Stromal cell of bone marrow (primary cell): ENCODE results near the gene TUBE1.

Source experiments
- DNase-seq: peaks from one replicate; pipeline ENCODE4 v3.0.0-alpha.2; 2012; ENCODE audit warnings: low read depth

The TUBE1 gene

DNA sequence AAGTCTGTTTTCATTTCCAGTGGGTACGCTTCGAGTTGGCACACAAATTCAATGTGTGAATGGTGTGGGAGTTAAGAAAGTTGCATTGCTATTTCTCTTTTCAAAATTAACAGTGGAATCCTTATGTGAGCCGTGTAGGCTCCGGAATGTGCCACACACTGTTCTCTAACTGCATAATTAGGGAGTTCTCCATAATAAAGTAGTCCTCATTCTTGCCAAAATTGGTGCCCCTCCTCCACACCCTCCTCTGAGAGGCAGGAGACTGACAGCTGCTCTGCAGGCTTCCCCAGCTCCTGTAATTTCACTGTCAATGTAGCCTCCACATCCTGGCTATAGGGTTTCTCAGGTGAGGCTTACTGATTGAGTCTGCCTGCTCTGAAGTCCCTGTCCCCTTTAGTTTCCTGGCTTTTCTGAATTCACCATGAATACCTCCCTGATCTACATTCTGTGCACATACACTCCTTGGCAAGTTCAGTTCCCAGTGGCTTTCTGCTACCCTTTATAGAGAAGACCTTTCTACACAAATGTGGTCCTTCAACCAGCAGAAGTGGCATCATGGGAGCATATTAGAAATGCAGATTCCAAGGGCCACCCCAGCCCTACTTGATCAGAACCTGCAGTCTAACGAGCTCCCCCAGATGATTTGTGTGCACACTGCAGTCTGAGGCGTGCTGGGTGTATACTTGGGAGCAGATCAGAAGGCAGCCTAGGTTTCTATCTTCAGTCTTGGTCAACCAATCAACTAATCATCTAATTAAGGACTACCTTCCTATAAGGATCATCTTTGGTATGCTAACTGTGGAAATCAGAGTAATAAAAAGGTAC lies 53.3 kb downstream of the TUBE1 start:
- no peak for DNase-seq

DNA sequence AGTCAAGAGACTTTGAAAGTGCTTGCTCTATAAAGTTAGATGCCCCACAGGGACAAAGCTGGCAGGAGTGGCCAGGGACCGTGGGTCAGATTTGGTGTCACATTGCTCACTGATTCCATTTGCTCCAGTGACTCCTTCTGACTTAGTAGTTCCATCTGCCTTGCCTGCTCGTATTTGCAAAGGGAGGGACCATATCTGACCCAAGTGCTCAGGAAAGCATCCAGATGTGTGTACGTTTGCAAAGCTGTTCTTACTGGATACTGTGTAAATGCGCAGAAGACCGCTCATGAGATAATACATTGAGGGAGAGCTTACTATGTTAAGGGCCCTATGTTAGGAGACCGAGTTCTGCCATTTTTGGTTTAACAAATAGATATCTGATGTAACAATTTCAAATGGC lies 54.6 kb downstream of the TUBE1 start:
- no peak for DNase-seq

DNA sequence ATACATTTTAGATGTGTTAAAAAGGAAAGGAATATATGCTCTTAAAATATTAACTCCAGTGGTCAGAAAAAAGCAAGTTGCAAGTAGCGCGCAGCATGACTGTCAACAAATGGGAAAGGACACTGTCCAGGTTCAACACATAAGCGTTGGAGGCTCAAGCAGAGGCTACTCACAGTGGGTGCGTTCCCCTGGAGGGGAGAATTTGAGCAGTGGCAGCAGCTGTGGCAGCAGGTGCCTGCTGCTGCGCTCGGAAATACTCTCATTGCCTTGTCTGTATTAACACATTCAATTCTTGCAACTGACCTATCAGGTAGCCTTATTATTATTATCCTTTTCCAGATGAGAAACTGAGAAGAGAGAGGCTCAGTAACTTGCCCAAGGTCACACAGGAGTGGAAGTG lies 55.3 kb downstream of the TUBE1 start:
- no peak for DNase-seq

DNA sequence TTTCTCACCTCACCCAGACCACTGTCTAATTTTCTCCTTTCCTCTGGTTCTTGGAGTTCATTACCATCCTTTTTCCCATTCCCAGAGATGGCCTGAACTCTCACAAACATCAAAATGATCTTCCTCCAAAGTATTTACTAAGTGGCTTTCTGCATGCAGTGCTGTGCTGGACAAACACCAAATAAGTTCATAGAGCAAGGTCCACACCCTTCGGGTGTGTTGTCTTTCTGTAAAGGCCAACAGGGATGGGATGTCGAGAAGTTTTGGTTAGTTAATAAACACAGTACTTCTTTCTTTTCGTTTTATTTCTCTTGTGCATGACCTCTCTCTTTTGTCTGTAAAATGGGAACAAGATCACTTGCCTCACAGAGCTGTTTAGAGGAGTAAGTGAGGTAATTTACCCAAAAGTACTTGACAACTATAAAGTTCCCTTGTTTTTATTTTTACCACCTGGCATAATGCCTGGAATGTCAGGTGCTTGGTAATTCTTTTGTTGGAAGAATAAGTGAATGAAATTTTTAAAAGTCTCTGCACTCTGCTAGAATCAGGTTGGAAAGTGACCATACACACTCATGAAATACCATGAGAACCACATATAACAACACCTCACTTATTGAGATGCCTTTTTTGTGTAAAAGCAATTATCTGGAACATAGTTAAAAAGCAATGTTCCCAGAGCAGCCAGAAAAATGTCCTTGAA lies 56.2 kb downstream of the TUBE1 start:
- DNase-seq = no peak

DNA sequence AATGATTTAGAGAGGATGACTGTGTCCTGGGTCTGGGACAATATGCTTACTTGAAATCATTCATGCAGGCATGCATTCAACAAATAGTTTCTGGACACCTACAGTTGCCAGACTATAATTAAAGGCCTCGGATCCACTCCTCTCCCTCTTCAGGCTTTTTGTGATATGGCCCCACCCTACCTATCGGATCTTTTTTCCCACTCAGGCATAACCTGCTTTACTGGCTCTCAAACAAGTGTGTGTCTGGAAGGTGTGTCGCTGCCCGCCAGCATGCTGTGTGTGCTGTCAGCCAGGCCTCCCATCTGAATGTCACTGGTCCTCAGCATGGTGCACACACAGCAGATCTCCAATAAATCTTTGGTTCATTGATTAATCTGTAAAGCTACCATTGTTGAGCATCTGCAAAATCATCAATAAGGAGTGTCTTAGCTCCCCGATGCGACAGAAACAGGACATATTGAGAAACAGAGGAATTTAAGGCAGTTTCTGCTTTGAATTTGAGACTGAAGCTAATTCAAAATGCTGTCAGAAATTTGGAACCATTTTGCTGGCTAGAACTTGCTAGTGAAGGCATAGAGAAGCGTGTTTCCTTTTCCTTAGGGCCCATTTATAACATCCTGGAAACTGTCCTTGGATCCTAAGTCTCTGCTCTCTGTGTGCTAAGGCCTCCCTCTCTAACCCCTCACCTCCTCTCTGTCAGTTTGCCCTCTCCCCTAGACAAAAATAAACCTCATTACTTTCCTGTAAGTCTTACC lies 56.9 kb downstream of the TUBE1 start:
- DNase-seq = no peak

DNA sequence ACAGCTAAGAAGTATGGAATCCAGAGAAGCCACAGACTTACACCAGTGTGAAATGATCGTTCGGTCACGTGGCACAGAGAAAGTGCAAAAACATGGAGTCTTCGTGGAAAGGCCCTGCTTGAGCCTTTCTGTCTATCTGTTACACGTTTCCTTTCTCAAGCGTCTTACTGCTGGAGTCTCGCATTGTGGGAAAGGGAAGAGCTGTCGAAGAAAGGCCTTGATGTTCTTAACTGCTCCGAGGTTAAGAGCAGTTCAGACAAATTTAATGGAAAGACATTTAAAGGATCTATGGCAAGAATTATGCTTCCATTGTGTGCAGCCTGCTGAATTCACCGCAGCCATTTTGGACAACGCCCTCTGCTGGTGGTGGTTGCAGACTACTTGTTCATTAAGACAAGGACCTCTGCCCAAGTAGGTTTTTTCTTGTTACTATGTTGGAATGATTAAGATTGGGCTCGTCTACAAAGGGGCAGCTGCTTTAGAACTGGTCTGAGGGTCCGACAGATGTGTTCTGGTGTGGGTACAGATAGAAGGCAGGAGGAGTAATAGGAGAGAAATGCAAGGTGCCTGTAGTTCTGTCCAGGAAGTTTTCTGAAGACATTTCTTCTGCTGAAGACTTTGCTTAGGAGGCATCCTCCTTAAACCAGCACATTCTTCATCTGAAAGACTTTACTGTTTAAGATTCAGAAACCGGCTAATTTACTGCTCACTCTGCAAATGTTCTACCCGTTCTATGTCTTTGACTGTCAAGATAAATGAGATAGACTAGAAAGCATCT lies 58.0 kb downstream of the TUBE1 start:
- DNase-seq = no peak

DNA sequence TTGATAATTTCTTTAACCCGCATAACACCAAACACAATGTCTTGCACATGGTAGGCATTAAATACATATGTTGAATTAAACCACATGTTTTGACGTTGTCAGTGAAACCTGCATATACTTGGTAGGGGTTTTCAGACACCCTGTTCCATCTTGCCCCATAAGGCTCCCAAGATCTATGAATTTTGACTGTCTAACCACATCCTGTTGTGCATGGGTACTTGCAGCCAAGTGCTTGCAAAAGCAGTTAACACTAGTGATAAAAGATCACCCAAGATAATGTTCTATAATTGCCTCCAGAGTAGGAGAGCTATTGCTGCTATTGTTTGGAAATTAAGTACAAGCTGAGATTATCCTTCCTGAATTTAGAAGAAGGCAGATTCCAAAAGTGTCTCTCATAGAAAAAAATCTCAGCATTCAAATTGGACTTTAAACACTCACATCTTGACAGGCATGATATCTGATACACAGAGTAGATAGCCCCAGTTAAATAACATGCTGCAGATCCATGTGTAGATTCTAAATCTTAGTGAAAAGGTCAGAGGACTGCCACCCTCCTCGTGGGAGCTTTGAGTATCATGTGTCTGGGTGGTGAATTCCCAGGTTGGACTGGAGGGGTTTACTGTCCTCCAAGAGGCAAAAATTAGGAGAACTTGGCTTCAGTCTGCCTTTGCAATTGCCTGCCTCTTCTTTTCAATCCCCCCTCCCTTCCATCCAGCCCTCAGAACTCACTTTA lies 59.2 kb downstream of the TUBE1 start:
- DNase-seq = no peak

DNA sequence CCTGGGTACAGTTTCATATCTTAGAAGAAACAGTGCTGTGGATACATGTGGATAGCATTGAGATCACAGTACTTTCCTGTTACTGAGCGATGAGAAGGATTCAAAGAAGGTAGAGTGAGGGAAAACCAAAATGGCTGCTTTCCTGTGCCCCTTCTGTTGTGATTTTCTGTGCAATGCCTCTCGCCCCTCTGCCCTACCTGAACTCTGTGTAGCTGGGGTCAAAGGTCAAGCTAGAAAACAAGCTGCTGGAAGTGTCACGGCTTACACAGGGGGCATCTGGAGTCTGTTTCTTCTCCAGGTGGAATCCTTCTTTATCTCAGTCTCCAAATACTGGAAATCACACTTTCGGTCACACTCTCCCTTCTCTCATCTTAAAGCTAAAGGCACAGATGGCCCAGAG lies 60.3 kb downstream of the TUBE1 start:
- DNase-seq = no peak

DNA sequence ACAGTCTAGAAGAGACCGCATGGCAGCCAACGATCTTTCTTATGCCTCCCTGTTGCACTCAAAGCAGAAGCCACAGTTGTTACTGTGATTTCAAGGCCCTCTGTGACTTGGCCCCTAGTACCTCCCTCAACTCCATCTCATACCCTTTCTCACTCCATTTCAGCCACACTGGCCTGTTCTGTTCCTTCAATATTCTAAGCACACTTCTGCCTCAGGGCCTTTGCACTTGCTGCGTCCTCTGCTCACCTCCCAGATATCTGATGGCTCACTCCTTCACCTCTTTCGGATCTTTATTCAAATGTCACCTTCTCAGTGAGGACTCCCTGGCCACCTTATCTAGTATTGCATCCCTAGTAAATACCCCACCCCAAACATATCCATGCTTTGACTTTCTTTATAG lies 62.8 kb downstream of the TUBE1 start:
- DNase-seq = no peak

DNA sequence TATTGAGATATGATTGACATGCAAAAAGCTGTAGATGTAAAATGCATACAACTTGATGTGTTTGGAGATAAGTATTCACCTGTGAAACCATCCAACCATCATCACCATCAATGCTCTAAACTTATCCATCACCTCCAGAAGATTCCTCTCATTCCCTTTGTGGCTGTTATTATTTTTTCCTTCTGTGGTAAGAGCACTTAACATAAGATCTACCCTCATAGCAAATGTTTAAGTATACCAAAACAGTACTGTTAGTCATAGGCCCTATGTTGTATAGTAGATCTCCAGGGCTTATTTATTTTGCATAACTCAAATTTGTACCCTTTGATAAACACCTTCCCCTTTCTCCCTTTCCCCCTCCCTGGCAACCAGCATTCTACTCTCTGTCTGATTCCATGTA lies 64.5 kb downstream of the TUBE1 start:
- no peak for DNase-seq

DNA sequence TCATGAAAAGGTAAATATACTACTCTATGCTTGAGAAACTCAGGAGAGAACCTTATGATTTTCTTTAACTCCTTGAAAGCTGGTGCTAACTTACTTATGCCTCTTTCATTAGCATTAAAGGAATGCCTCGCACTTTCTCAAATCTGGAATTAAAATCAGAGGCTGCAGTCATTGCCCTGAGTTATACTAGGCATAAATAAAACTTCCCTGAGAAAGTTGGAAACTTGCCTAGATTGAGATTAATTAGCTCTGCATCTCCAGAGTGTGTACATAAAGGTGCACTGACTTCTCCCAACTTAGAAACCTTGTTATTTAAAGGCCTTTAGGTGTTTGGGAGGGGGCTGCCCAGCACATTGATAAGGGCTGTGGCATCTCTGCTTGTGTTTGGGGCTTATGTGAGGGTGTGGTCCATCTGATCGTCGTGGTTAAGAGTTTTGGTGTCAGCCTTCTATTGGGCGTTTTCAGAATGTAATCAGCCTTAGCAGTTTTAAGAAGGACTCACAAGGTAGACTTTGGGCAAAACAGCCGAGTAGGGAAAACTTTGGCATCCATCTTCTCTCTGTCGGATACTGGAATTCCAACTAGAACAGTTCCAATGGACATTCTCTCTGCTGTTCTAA lies 65.5 kb downstream of the TUBE1 start:
- no peak for DNase-seq
